ENCODE measurements around the gene CEBPE. TPM values are rescaled to one million over a fixed set of nuclear protein-coding genes. Genes with fewer than 3 reads are reported as not detected.

CEBPE gene
- total RNA-seq, 1 donor from 2014 or later = not detected

- no peak for DNase-seq
Observed at GRCh38 chr14:23074906-23075305, 44.1 kb downstream of the CEBPE start.

GRCh38 chr14:23071921-23072539 lies 47.0 kb downstream of the CEBPE start:
- DNase-seq = no peak

DNA sequence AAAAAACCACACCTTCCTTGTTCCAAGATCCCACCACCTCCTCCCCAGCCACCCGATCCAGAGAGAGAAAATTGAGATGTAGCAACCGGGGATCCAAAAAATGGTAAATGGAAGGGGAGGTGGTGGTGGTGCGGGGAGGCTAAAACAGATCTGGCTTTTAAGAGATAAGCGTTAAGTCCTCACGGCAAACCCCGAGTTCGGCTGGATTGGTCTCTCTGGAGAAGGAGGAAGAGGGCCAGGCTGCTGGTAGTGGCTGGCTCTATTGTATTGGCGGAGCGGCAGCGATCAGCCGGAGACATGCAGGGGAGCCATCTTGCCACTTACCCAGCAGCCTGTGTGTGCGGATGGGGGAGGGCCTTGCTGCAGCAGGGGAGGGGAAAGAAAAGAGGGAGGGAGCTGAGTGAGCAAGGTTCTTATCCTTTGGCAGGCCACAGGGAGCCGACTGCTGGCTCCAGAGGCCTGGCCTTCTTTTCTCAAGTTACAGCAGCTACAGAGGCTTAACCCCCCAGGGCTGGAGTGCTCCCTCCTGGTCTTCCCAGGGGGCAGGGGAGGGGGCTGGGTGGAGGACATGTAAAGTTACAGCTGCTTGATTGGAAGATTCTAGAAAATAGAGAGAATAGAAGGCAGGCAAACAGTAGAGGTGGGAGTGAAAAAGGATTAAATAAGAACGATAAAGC lies 47.7 kb downstream of the CEBPE start:
- peak; percentile 93 for DNase-seq

GRCh38 chr14:23070262-23071129 lies 48.6 kb downstream of the CEBPE start:
- DNase-seq = no peak

GRCh38 chr14:23069413-23069806 lies 49.6 kb downstream of the CEBPE start:
- no peak for DNase-seq

DNA sequence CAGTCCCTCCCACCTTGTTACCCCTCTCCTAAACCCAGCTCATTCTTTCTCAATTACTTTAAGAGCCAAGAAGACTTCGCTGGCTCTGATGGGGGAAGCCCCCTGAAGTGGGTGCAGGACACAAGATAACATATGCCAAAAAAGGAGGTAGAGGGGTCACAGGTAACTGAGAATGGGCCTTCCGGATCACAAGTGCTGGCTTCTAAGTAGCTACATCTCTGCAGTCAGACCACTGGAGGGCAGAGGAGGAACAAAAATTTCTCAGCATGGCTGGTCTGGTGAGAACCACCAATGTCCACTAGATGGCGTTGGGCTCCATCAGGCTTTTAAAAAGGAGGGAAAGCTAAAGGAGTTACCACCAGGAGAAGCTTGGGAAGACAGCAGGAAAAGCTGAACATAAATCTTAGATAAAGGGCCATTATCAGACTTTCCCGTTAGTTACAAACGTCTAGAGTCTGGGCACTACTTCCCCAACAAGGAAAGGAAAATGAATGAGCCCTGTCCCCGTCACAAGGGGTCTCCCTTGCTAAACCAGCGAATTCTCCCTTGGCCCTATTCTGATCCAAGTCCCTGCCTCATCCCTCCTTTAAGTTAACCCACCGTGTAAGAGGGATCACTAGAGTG lies 50.2 kb downstream of the CEBPE start:
- peak; percentile 96 for DNase-seq

DNA sequence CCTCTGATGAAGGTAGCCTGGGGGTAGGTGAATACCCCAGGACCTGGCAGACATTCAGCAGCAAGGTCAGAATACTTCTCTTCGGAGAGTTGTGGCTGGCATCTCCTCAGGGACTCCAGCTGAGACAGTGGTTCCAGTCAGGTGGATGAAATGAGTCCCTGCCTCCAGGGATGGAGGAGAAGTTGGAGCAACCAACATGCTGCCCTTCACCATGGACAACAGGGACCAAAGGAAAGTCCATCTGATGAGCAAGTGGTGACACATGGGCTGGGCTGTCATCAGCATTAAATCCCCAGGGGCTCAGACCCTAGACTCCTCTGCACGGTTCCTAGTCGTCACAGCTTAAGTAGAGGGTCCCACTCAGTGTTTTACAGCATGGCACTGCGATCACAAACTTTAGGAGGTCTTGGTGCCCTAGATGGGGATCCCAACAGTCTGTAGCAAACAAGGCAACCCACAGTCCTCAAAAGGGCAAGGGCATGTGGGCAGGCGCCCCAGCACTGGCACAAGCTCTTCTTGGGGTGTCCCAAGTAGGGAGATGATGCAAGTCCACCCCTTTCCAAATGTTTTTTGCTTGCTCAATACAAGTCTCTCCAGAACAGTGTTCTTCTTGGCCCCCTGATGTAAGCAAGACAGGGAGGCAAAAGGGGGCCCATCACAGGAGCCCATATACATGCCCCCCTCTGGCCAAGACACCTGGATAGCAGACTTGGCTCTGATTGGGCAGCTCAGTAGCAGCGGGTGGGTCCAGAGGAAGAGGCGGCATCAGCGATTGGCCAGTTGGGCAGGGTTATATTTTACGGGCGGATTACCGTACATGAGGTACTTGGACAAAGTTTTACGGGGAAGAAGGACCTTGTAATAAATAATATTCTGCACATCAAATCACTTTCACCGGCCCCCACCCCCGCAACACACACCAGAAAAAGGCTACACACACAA lies 50.9 kb downstream of the CEBPE start:
- no peak for DNase-seq

Other genes with a start within 250 kb of the CEBPE start
- gene LRP10, start 247.5 kb downstream of the CEBPE start, total RNA-seq = 59.4 and 126 TPM in 2 replicates
- gene REM2, start 236.0 kb downstream of the CEBPE start, total RNA-seq = 0.09 TPM in 1 of 2 replicates, not detected in the other
- 56.3 and 116 TPM in 2 replicates for gene RBM23, start 200.1 kb downstream of the CEBPE start, total RNA-seq
- 40.0 and 48.1 TPM in 2 replicates for gene PRMT5, start 189.9 kb downstream of the CEBPE start, total RNA-seq
- 39.8 and 46.3 TPM in 2 replicates for gene HAUS4, start 162.2 kb downstream of the CEBPE start, total RNA-seq
- 49.3 and 80.8 TPM in 2 replicates for gene AJUBA, start 136.7 kb downstream of the CEBPE start, total RNA-seq
- gene C14orf93, start 109.1 kb downstream of the CEBPE start, total RNA-seq = 6.8 and 10.6 TPM in 2 replicates
- gene PSMB5, start 84.4 kb downstream of the CEBPE start, total RNA-seq = 271 and 319 TPM in 2 replicates
- not detected in 2 replicates for gene PSMB11, start 77.0 kb downstream of the CEBPE start, total RNA-seq
- 7.5 and 16.3 TPM in 2 replicates for gene CDH24, start 61.7 kb downstream of the CEBPE start, total RNA-seq
- 65.2 and 76.2 TPM in 2 replicates for gene ACIN1, start 24.1 kb downstream of the CEBPE start, total RNA-seq
- gene C14orf119, start 23.8 kb downstream of the CEBPE start, total RNA-seq = 43.0 and 52.2 TPM in 2 replicates
- gene CIROP, start 14.3 kb downstream of the CEBPE start, total RNA-seq = not detected in 2 replicates
- 0.09 TPM in 1 of 2 replicates, not detected in the other for gene SLC7A8, start 64.4 kb upstream of the CEBPE start, total RNA-seq
- not detected in 2 replicates for gene RNF212B, start 118.7 kb upstream of the CEBPE start, total RNA-seq
- gene HOMEZ, start 166.9 kb upstream of the CEBPE start, total RNA-seq = 6.5 and 7.2 TPM in 2 replicates
- gene PPP1R3E, start 183.6 kb upstream of the CEBPE start, total RNA-seq = 1.7 and 2.6 TPM in 2 replicates
- 10.4 and 13.5 TPM in 2 replicates for gene BCL2L2, start 187.6 kb upstream of the CEBPE start, total RNA-seq
- gene PABPN1, start 202.2 kb upstream of the CEBPE start, total RNA-seq = 71.5 and 93.9 TPM in 2 replicates
- 0.84 and 3.7 TPM in 2 replicates for gene SLC22A17, start 233.6 kb upstream of the CEBPE start, total RNA-seq
- gene EFS, start 245.9 kb upstream of the CEBPE start, total RNA-seq = 0.17 TPM in 1 of 2 replicates, not detected in the other